ENCODE data around the gene RAX2. TPM values are rescaled to one million over a fixed set of nuclear protein-coding genes. Genes with fewer than 3 reads are reported as not detected.
"Not testable (repeated sequence)": the region's sequence is repeated elsewhere in the genome, so short reads cannot be mapped to it uniquely, and the experiment has no call there.

Gene RAX2
- total RNA-seq, 2 experiments from 2014 or later: not detected

DNA sequence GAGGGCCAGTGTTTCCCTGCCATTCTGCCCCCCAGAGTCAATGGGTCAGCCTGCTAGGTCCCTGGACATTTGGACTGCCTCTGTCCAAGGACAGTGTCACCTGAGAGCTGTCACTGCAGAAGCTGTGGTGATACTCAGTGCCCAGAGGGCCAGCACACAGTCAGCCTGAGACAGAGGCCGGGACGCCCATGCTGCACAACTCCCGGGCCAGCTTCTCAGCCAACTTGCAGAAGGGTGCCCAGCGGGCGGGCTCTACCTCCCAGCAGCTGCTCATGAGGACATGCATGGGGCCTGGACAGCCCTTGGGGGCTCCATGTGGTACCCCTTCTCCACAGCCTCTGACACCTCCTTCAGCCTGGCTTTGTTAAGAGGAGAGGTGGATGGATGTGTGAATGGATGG is 3.8 kb upstream of the RAX2 start:
- Mint-ChIP-seq H3K9me3 (peaks cover under 1% of the 10 kb centered on the region), H3K27me3 (no peaks in the 10 kb centered on the region), H3K4me3 (no peak overlapping the region), H3K4me1 (no peaks in the 10 kb centered on the region), H3K36me3 (peaks cover 3% of the 10 kb centered on the region), H3K27ac (no peak overlapping the region)
- DNase-seq: no peak

DNA sequence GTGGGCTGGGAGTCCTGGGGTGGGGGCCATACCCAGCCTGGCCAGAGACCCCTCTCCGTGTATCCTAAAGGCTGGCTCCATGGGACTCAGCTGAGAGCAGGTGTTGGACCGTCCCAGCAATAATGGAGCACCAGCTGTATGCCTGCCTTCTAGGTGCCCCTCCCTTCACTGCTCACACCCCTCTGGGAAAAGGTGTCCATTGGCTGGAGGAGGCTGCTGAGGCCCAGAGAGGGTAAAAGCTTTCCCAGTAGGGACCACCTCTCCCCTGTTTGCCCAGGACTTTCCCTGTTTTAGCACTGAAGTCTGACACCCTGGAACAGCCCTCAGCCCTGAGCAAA is 3.3 kb upstream of the RAX2 start:
- Mint-ChIP-seq H3K4me1 (no peaks in the 10 kb centered on the region), H3K27ac (no peak overlapping the region), H3K9me3 (no peaks in the 10 kb centered on the region), H3K36me3 (peaks cover 1% of the 10 kb centered on the region), H3K27me3 (no peaks in the 10 kb centered on the region), H3K4me3 (no peak overlapping the region)
- no peak for DNase-seq

DNA sequence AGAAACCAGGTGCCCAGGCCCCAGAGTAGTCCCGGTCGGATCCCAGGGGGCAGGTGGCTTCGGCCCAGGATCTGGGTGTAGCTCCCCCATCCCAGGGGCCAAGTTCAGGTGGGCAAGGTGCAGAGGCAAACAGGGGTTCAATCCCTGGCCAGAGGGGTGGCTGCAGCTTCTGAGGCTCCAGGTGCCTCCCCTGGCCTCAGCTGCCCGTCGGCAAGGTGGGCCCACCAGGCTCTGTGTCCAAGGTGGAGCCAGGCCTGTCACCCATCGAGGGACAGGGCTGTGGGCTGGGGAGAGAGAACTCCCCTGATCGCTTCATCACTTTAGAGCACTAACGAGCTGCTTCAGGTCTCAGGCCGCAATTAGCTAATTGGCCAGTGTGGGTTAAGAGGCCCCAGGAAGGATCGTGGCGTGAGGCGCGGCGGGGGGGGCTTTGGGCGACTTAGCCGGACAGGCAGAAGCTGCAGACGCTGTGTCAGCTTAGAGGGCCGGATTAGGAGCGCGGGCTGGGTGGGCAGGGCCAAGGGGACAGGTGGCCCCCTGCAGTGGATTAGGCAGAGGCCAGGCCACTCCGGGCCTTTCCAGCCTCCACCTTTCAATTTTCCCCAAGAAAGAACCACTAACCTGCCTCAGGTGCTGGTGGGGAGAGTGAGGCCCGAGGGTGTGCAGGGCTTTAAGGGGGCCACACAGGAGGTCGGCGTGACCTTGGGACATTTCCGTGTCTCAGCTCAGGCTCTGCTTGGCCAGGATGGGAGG is 2.8 kb upstream of the RAX2 start:
- H3K4me3 Mint-ChIP-seq: no peak overlapping the region
- no peaks in the 10 kb centered on the region for H3K27me3 Mint-ChIP-seq
- peaks cover 1% of the 10 kb centered on the region for H3K36me3 Mint-ChIP-seq
- no peak overlapping the region for H3K27ac Mint-ChIP-seq
- H3K4me1 Mint-ChIP-seq: no peaks in the 10 kb centered on the region
- DNase-seq: no peak
- no peaks in the 10 kb centered on the region for H3K9me3 Mint-ChIP-seq

DNA sequence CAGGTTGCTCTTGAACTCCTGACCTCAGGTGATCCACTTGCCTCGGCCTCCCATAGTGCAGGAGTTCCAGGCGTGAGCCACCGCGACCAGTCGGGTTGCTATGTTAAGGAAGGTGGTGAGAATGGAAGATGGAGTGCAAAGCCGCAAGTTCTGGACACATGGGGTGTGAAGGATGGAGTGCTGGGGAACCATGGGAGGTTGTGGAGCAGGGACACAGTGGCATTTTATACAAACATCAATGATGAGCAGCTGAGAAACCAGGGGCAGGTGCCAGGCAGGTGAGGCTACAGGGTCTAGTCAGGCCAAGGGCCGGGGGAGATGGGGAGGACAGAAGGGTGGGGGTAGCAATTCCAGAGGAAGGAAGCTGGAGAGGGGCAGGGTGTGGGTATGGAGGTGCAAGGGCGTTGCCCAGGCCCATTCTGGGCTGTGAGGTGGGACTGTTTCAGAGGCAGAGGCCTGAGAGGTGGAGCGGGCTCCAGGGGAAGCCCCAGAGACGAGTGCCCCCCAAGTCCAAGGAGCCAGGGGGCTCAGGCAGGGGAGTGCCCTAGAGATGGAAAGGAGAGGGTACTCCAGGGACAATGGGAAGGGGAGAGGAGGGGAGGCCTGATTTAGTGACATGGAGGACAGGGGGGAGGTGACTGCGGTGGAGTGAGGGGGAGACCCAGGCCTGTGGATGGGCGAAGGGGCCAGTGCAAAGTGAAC is 1.9 kb upstream of the RAX2 start:
- Mint-ChIP-seq H3K36me3 (peaks cover 1% of the 10 kb centered on the region), H3K27ac (no peak overlapping the region), H3K27me3 (no peaks in the 10 kb centered on the region), H3K4me1 (no peaks in the 10 kb centered on the region), H3K4me3 (no peak overlapping the region), H3K9me3 (no peaks in the 10 kb centered on the region)
- DNase-seq: no peak

DNA sequence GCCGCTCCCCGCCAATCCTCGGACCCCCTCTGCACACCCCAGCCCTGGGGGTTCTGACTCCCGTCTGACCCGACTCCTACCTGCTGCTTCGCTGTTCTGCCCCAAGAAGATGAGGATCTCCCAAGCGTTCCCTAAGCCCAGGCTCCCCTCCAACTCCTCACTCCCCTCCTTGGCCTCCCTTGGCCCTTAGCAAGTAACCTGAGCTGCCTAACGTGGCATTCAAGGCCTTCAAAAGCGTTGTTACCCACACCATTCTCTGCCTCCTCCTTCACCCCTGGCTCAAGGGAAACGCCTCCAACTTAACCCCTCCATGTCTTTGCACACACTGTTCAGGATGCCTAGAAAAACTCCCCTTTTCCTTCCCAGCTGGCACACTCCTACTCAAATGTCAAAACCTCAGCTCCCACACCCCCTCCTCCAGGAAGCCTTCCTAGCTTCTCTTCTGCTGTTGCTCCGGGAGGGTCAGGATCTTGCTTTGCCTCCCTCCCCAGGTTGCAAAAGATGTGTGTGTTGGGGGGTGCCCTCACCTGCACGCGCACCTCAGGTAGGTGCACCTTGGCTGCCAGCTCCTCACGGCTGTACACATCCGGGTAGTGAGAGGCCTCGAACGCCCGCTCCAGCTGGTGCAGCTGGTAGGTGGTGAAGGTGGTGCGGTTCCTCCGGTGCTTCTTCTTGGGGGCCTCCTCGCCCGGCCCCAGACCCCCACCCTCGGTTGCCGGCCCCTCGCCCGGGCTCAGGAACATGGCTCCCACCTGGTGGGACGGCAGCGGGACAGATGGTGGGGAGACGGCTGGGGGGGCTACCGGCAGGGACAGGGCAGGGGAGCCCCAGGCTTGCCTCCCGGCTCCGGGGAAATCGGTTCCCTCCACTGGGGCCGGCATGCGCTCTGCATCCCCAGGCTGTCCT is 775 bp downstream of the RAX2 start:
- H3K4me3 Mint-ChIP-seq: no peak overlapping the region
- H3K4me1 Mint-ChIP-seq: peaks cover 7% of the 10 kb centered on the region
- no peak overlapping the region for H3K27ac Mint-ChIP-seq
- DNase-seq: no peak
- H3K27me3 Mint-ChIP-seq: no peaks in the 10 kb centered on the region
- peaks cover 7% of the 10 kb centered on the region for H3K36me3 Mint-ChIP-seq
- no peaks in the 10 kb centered on the region for H3K9me3 Mint-ChIP-seq

DNA sequence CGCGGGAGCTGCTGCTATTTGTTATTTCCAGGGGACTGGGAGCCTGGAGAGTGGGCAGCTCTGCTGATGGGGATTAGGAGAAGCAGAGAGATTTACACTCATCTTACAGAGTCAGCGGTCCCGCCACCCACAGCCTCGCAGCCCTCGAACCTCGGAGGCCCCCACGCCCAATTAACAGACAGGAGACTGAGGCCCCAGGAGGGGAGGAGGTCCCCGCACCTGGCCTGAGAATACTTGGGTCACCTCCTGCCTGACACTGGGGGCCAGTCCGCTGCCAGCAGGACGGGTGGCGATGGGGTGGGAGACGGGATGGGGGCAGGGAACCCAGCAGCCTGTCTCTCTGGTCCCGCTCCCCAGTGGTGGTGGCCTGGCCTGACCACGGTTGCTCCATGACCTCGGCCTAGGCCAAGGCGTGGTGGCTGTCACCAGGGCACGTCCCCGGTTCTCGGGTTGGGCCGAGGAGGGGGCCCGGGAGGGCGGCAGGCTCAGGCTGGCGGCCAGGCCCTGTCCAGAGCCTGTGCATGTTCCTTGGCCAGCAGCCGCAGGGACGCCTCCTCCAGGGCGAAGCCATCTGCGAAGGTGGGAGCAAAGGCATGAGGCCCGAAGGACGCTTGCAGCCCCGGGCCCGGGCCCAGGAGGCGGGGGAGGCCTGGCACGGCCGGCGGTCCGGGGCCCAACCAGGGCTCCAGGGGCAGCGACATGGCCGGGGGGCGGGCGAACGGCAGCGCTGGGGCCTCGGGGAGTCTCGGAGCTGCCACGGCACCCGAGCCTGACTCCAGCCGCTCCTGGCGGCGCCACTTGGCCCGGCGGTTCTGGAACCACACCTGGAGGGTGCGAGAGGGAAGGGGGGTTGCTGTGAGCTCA is 1.7 kb downstream of the RAX2 start:
- Mint-ChIP-seq H3K4me3 (no peak overlapping the region), H3K27me3 (no peaks in the 10 kb centered on the region), H3K36me3 (peaks cover 9% of the 10 kb centered on the region), H3K9me3 (no peaks in the 10 kb centered on the region), H3K4me1 (peaks cover 8% of the 10 kb centered on the region), H3K27ac (no peak overlapping the region)
- no peak for DNase-seq

DNA sequence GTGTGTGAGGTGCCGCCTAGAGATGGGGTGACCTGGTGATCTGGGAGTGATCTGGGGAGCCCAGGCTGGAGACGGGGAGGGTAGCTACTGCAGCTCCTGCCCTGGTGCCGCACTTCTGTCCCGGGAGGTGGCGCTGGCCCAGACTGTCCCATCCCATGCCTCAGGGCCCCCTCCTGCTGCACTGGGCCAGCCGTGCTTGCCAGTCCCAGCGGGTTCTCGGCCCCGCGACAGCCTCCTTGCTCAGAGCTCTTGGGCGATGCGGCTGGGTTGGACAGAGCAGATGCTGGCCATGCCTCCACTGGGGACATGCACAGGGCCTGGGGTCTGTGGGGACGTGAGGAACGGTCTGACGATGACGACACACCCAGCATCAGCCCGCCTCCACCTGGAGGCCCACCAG is 2.5 kb downstream of the RAX2 start:
- Mint-ChIP-seq H3K4me1 (peaks cover 8% of the 10 kb centered on the region), H3K9me3 (no peaks in the 10 kb centered on the region), H3K36me3 (peaks cover 9% of the 10 kb centered on the region), H3K27ac (no peak overlapping the region), H3K4me3 (no peak overlapping the region), H3K27me3 (no peaks in the 10 kb centered on the region)
- no peak for DNase-seq

DNA sequence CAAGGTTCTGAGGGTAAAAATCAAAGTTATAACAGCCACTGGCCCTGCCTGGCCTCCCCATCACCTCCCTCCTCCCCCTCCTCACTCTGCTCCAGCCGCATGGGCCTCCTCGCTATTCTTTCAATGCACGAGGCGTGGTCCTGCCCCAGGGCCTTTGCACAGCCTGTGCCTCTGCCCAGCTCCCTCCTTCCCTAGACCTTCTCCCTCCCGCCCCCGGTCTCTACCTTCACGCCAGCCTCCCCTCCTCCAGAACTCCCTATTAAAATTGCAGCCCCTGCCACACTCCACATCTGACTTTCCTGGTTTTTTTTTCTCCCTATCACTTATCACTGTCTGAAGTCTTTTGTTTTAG is 3.3 kb downstream of the RAX2 start:
- DNase-seq: no peak
- H3K4me1 Mint-ChIP-seq: peaks cover 8% of the 10 kb centered on the region
- H3K36me3 Mint-ChIP-seq: peaks cover 9% of the 10 kb centered on the region
- H3K27me3 Mint-ChIP-seq: no peaks in the 10 kb centered on the region
- no peak overlapping the region for H3K27ac Mint-ChIP-seq
- H3K4me3 Mint-ChIP-seq: no peak overlapping the region
- no peaks in the 10 kb centered on the region for H3K9me3 Mint-ChIP-seq

DNA sequence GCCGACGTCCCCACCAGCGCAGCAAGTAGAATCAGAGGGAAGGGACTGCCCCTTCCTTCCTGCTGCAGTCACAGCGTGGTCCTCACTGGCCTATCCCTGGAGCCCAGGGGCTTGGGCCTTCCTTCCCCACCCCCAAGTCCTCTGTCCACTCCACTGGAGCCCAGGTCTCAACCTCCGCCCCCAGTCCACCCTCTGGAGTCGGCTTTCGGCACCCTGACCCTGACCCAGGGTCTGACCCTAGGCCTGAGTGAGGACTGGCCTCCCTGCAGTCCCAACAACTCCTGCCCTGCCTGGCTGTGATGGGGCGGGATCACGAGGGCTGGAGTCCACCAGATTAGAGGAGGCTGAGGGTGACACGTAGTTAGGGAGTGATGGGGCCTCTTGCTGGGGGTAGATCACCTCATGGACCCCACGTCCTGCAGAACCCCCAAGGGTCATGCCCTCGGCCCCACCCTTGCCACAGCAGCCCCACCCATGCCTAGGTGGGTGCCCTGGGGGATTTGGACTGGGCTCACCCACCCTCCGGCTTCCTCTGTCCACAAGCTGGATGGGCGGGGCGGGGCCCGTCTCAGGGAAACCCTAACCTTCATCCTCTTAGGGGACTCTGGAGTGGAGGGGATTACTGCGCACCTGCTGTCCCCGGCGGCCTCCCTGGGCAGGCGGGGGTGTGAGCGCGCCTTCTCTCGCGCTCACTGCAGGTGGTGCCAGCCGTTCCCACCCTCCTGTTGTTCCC is 3.8 kb downstream of the RAX2 start:
- Mint-ChIP-seq H3K4me1 (peaks cover 10% of the 10 kb centered on the region), H3K27me3 (no peaks in the 10 kb centered on the region)

DNA sequence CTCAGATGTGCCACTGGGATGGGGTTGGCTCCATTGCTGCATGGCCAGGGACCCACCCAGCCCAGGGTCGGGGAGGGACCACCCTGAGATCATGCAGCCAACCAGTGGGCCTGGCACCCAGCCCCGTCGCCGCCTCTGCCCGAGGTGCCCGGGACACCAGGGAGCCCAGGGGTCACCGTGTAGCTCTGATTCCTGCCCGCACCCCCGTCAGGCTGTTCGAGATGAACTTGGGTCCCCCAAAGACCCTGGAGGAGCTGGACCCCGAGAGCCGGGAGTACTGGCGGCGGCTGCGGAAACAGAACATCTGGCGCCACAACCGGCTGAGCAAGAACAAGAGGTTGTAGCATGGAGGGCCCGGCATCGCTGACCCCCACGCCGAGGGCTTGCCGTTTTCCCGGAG is 5.0 kb downstream of the RAX2 start:
- Mint-ChIP-seq H3K9me3 (no peaks in the 10 kb centered on the region), H3K27me3 (peaks cover 5% of the 10 kb centered on the region), H3K36me3 (peaks cover 14% of the 10 kb centered on the region), H3K4me3 (no peak overlapping the region), H3K27ac (no peak overlapping the region), H3K4me1 (peaks cover 16% of the 10 kb centered on the region)
- DNase-seq: no peak

More for the DNA sequence above, 3.8 kb downstream of the RAX2 start:
- H3K4me3 Mint-ChIP-seq: no peak overlapping the region
- H3K9me3 Mint-ChIP-seq: no peaks in the 10 kb centered on the region
- H3K36me3 Mint-ChIP-seq: peaks cover 9% of the 10 kb centered on the region
- DNase-seq: no peak
- no peak overlapping the region for H3K27ac Mint-ChIP-seq

DNA sequence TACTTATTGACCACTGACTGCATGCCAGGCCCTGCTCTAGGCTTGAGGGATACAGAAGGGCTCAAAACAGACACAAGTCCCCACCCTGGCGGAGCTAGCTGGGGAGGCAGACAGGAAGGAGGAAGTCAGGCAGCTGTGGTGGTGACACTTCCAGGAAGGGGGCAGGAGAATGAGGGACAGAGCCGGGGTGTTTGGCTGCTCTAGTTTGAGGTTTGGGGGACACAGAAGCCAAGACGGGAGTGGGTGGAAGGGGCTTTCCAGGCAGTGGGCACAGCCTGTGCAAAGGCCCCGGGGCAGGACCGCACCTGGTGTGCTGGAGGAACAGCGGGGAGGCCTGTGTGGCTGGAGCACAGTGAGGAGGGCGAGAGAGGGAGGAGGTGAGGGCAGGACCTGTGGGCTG is 5.5 kb downstream of the RAX2 start:
- no peaks in the 10 kb centered on the region for H3K9me3 Mint-ChIP-seq
- peaks cover 5% of the 10 kb centered on the region for H3K27me3 Mint-ChIP-seq
- peak overlapping the region; percentile 55 for H3K27ac Mint-ChIP-seq
- H3K36me3 Mint-ChIP-seq: peaks cover 14% of the 10 kb centered on the region
- no peak overlapping the region for H3K4me3 Mint-ChIP-seq
- peaks cover 21% of the 10 kb centered on the region for H3K4me1 Mint-ChIP-seq
- peak; percentile 37 for DNase-seq

DNA sequence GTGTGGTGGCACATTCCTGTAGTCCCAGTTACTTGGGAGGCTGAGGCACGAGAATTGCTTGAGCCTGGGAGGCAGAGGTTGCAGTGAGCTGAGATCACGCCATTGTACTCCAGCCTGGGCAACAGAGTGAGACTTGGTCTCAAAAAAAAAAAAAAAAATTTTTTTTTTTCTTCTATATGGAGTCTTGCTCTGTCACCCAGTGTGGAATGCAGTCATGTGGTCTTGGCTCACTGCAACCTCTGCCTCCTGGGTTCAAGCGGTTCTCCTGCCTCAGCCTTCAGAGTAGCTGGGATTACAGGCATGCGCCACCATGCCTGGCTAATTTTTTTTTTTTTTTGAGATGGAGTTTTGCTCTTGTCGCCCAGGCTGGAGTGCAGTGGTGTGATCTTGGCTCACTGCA is 6.3 kb downstream of the RAX2 start:
- H3K9me3 Mint-ChIP-seq, DNase-seq, H3K27ac Mint-ChIP-seq, H3K27me3 Mint-ChIP-seq, H3K4me3 Mint-ChIP-seq: not testable (repeated sequence)
- peaks cover 26% of the 10 kb centered on the region for H3K4me1 Mint-ChIP-seq
- H3K36me3 Mint-ChIP-seq: peaks cover 20% of the 10 kb centered on the region

DNA sequence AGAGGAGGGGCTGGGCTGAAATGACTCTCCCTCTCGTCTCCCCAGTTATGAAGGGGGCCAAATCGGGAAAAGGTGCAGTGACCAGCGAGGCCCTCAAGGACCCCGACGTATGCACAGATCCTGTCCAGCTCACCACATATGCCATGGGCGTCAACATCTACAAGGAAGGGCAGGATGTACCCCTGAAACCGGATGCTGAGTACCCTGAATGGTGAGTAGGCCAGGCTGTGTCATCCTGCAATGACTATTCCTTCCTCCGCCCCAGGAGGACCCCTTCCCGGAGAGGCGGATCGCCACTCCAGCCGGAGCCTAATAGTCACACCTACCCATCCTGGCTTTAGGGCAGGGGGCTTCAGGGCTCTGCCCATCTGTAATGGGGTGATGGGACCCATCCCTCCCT is 6.9 kb downstream of the RAX2 start:
- Mint-ChIP-seq H3K36me3 (peaks cover 20% of the 10 kb centered on the region), H3K27ac (no peak overlapping the region), H3K4me1 (peaks cover 30% of the 10 kb centered on the region), H3K27me3 (peaks cover 5% of the 10 kb centered on the region), H3K4me3 (no peak overlapping the region), H3K9me3 (no peaks in the 10 kb centered on the region)
- no peak for DNase-seq

Measured in activated naive CD8-positive, alpha-beta T cell treated with anti-CD3 and anti-CD28 coated beads for 36 hours (primary cell).